NCI-H2081 (cell line): ENCODE results near the gene MMP20.

Experiments used
- DNase-seq, 2 experiments: peaks; one replicate each; lab custom pipeline; 2025; lab: John Stamatoyannopoulos, UW

Gene MMP20

DNA sequence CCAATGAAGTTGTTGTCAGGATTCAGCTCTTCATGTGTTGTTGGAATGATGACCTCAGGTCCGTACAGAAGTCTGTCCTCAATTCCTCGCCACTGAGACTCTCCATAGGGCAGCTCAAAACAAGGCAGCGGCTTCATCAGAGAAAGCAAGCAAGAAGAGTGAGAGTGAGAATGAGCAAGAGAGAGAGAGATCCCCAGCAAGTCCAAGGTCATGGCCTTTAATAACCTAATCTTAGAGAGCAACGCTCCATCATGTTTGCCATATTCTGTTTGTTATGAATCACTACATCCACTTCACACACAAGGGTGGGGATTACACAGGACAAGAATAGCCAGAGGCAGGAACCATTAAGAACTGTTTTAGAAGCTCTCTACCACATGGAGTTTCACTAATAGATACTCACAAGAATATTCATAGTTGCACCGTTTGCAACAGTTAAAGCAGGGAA lies 71.3 kb downstream of the MMP20 start:
- DNase-seq, result no peak

DNA sequence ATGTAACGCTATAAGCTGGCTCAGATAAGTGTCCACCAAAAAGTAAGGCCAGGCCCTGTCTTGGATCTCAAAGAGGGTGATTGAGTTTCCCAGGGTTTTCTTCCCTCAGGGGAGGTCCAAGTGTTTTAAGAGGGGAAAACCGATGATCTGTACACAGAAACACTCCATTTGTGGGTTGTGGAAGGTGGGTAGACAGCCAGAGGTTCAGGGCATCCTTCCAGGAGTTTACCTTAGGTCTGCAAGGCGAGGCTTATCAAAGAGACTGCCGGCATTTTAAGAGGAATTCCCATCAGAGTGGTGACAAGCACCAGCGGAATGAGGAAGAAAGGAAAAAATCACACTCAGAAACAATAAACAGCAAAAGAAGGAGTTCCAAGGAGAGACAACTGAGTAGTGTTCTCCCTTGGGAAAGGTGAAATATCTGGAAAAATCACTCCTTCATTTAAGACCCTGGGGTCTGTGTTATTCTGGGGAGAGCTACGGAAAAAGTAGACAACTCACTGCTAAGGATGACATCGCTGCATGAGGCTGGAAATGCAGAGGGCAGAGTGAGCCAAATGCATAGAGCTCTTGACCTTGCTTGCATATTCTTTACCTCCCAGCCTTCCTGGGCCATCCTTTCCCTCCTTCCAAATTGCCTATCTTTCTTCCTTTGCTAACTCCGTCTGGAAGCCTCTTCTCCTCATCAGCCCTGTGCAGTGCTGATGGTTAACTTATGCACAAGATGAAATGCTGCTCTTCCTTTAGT lies 72.5 kb downstream of the MMP20 start:
- no peak for DNase-seq

DNA sequence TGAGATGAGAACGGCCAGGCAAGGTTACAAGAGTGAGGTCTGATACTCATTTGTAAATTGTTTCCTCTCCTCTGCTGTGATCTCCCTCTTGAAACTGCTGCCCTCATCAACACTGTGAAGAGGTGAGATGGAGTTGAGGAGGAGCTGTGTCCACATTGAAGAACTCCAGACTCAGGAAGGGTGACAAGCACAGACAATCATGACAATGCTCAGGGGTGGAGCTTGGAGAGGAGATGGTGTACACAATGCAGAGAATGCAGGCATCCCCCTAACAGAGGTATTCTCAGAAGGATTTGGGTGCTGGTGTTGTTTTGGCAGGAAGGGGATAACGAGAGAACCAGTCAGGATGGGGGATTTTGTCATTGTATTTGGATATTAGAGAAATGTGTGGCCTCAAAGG lies 73.1 kb downstream of the MMP20 start:
- no peak for DNase-seq

DNA sequence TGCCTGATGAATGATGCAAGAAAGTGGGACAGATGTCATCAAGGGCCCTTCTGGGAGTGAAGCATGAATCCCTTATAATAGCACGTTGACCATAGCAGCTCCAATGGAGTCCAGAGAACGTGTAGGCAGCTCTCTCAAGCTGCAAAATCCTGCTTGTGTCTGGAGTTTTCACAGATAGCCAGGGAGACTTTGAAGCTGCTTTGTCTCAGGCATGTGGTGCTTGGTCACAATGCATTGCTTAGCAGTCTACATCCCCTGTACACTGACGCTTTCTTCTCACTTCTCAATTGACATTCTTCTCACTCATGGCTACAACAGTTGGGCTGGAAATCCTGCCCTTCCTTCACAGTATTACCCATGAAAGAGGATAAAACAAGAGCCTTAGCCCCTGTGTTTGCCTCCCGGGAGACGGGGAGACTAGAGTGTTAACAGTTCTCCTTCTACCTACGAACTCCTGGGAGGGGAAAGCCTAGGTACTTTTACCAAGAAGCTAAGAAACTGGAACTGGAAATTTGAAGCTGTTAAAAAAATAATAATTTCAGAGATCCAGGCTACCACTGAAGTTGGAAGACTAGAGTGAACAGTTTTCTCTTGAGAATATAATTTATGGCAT lies 73.9 kb downstream of the MMP20 start:
- DNase-seq, result no peak

DNA sequence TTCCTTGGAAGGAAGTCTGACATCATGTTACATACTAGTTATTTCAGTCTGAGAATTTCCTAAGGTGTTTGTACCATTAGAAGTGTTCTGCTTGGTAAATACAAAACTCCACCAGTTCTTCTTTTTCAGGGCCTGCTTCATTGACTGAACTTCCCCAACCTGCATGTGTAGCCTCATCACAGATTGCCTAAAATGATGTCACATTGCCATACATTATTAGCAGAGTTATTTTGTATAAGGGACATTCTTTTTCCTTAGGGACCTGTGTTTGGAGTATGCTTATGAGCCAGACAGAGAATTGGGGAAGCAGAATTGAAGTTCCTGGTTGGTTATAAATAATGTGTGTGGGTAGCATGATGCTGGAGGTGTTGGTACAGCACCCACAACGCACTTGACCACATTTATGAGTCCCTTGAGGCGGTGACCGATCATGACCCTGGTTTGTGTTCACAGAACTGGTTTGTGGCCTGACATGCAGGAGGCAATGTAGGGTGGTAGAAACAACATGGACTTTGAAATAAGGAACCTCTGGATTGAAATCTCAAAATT lies 78.1 kb downstream of the MMP20 start:
- no peak for DNase-seq

DNA sequence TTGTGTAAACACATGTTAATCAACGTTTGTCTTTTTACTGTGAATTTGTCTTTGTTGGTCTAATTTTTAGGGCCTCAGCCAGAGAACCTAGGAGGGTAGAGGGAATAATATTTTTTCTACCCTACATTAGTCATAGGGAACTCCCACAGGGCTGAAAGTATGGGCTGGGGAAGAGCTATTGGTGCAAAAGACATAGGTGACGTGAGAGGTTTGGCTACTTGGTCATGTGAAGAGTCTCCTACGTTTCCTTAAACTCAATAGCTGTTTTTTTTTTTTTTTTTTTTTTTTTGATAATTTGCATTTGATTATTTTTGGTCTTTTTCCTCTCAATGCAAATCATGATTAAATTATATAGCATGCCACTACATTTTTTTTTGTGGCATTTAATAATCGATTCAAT lies 78.7 kb downstream of the MMP20 start:
- DNase-seq, result no peak

DNA sequence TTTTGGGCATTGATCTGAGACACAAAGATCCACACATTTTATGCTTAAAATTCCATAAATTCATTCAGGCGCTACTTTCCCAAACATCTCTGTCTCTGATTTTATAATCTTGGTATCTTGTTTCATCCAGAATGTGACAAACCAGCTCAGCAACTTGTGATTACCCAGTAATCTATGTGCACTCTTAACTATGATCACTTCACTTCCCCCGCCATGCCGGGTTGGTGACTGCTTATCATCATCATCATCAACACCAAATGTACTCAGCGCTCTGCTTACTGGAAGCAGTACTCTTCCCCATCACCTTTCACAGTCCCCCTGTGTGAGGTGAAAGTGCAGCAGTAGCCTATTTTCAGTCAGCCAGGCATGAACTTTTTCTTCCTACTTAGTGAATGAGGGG lies 79.4 kb downstream of the MMP20 start:
- no peak for DNase-seq

DNA sequence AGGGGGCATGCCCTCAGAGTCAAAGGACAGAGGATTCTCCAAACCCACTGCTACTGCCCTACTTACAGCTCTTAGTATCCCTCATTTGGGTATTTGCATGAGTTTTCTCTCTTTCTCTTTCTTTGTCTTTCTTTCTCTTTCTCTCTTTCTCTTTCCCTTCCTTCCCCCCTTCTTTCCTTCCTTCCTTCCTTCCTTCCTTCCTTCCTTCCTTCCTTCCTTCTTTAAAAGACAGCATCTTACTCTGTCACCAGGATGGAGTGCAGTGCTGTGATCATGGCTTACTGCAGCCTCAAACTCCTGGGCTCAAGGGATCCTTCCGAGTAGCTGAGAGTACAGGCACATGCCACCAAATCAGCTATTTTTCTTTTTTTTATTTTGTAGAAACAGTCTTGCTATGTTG lies 80.5 kb downstream of the MMP20 start:
- DNase-seq, result no peak

DNA sequence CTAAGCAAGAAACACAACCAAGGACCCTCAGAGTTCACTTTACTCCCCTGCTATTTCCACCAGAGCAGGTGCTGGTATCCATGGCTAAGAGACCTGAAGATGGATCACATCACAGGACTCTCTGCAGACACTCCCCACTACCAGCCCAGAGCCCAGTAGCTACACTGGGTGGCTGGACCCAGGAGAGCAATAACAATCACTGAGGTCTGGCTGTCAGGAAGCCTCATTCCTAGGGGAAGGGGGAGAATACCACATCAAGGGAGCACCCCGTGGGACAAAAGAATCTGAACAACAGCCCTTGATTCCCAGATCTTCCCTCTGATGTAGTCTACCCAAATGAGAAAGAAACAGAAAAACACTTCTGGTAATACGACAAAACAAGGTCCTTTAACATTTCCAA lies 85.6 kb downstream of the MMP20 start:
- DNase-seq, result no peak

DNA sequence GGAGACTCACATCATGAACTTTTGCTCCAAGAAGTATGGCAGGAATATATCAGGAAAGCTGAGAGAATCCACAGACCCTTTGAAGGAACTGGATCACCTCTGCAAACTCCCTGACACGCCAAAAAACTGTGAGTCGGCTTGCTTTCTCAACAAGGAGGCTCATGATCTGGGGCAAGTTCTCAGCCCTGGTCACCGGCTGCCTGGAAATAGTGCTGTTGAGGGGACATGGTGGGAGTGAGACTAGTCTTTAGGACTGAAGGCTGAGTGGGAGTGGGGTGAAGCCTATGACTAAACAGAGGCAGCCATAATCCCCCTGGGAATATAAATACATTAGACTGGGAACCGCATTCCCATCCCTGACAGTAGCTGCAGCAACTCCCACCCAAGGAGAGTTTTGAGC lies 86.2 kb downstream of the MMP20 start:
- DNase-seq, result no peak

DNA sequence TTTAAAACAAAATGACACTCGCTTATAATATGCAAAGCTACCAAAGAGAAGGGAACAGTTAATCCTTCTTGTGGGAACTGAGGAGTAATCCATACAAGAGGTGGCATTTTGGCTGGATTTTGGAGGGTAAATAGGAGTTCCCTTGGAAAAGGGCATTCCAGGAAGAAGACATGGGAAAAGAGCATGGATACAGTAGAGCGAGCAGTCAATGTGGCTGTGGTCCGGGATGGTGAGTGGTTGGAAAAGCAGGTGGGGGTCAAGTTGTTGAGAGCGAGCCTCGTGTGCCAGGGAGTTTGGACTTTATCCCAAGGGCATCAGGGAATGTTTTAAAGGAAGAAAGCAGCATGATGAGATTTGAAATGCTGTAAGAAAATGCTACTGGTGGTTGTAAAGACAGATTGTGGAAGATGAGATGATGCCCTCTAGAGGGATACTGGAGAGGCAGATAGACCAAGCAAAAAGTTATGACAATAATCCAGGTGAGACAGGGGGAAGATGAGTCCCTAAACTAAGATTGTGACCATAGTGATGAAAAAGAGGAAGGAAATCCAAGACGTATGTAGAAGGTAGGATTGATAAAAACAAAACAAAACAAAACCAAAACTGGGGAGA lies 90.8 kb downstream of the MMP20 start:
- no peak for DNase-seq

DNA sequence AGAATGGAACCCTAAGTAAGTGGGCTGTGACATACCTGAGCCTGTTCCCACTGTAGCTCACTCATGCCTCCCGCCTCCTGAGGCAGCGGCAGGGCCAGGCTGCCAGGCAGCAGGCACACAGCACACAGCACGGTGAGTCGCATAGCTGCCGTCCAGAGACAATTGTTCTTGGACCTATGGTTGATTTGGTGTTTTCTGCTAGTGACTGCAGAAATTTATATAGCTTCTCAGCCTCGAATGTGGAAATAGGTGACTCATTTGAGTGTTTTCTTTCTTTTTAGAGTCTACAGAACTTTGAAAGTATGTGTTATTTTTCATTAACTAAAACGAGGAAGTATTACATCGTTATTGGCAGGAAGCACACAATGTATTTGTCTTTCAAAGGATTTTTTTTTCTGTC lies 94.6 kb downstream of the MMP20 start, which contains the start of gene MMP7:
MMP7 (minus strand) TSS at position 190 of the 400 bp plus-strand sequence; CDS start at position 143, 47 bp downstream.
- DNase-seq, result no peak

DNA sequence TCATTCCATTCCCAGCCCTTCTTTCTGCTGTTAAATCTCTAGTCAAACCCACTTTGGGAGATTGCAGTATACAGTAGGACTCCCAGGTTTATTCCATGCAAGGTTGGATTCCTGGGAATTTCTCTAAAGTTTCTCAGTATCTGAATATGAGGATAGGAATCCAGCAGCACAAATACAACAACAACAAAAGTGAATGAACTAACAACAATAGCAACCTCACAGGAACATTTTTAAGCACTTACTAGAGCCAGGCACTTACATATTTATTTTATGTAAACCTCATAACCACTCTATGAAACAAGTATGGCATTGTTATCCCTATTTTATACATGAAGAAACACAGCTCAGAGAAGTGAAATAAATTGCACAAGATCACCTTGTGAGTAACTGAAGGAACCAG lies 96.5 kb downstream of the MMP20 start:
- no peak for DNase-seq

DNA sequence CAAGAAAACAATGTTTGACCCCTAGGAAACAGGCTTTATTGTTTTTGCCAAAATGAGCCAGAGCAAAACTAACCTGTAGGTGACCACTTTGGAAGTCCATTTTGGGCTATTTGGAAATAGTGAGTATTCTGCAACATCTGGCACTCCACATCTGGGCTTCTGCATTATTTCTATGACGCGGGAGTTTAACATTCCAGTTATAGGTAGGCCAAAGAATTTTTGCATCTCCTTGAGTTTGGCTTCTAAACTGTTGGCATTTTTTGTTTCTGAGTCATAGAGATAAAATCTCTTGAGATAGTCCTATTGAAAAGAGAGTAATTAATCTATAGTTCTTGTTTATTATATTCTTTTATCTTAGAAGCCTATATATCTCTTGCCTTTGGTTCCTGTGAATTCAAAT lies 97.4 kb downstream of the MMP20 start:
- DNase-seq, result no peak

DNA sequence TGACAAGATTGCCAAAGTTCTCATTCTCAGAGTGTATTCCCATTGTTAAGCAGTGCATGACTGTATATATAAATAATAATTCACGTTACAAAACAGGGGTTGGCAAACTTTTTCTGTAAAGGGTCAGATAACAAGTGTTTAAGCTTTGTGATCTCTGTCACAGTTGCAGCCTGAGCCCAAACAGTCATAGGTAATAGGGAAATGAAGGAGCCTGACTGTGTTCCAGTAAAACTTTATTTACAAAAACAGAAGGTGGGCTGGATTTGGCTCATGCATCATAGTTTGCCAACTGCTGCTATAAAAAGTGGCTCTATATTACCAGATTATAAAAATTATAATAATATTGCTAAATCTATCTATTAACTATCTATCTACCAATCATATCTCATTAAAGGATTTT lies 98.1 kb downstream of the MMP20 start:
- DNase-seq, result no peak
